COLO668 (cell line): ENCODE results near the gene CNPPD1.

ENCODE experiments used
- DNase-seq: peaks from one replicate; lab custom pipeline; 2025; ENCODE audit not compliant: unreplicated experiment; lab: John Stamatoyannopoulos, UW

Gene CNPPD1

DNA sequence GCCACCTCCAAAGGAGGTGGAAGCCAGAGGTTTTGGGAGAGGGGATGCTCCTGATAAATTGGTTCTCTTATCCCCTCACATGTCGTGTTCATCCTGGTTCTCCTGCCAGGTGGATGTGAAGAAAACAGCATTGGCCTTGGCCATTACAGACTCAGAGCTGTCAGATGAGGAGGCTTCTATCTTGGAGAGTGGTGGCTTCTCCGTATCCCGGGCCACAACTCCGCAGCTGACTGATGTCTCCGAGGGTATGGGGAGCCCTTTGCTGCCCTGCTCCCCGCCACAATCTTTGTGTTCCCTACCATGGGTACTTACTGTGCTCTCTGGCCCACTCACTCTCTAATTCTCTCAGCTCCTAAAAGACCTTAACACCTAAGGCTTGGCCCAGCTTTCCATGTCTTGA, 4.8 kb upstream of the CNPPD1 start:
- DNase-seq, result no peak

DNA sequence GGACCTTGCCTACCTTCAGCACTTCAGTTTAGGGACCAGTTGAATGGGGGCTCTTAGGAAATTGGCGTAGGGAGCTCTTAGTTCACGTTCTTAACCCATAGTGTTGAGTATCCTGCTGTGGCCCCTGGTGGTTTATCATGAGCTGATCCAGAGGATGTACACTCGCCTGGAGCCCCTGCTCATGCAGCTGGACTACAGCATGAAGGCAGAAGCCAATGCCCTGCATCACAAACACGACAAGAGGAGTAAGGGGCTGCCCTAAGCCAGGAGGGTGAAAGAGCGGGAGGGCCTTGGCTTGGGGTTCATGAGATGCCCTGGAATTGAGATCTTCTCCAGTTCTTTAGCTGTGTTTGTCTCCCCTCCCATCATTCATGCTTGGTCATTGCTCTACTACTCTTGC, 4.2 kb upstream of the CNPPD1 start:
- no peak for DNase-seq

DNA sequence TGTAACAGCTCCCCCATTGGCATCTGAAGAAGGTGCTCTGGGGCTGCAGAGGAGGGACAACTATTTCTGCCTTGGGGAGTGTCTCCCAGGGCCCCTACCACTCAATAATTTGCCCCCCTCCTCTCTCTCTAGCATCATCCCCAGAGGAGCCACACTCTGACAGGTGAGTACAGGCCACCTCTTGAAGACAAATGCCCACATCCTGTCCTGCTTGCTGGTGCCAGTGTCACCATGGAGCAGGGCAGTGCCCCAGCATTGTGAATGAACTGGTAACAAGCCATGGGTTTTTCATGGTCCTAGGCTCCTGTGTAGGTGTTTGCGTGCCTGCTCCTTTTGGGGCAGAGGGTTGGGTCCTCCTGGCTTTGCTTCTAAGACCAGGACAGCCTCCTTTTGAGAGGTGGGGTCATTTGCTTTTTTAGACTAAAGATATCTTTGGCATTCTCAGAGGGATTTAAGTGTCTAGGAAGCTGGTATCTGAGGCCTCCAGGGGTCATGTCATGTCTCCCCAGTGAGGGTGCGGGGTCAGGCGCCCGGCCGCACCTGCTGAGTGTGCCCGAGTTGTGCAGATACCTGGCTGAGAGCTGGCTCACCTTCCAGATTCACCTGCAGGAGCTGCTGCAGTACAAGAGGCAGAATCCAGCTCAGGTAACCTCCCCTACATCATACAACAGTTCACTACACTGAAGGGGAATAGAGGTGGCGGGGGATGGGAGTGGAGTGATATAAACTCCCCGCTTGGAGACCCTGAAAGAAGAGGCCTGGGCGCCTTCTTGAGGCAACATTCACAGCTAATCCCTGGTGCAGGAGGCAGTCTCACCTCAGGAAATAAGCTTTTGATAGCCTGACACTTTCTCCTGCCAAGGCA, 3.1 kb upstream of the CNPPD1 start:
- no peak for DNase-seq

DNA sequence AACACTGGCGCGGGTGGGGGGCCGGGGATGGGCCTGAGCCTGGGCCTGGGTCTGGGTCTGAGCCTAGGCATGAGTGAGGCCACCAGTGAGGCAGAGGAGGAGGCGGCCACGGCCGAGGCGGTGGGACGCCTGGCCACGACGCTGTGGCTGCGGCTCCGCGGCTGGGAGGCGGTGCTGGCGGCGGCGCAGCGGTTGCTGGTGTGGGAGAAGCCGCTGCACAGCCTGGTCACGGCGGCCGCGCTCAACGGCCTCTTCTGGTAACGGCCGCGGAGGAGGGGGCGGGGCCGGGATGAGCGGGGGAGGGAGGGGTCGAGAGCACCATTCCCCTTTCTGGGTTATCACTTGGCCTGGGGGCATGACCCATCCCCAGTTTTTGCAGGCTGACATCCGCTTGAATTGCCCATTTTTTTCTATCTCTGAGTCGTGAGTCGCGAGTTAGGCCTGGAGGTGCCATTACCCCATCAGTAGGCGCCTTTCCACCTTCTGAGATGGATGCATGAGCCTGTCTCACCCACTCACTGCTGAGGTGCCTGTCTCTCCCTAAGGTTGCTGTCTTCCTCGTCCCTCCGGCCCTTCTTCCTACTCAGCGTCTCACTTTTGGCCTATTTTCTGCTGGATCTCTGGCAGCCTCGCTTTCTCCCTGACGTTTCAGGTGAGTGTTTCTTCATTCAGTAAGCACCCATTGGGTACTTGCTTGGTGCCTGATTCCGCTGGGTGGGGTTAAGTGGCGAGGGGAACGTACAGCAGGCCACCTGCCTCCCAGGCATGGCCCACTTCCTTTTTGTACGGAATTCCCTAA, 1.9 kb upstream of the CNPPD1 start:
- DNase-seq, result peak; percentile 66

DNA sequence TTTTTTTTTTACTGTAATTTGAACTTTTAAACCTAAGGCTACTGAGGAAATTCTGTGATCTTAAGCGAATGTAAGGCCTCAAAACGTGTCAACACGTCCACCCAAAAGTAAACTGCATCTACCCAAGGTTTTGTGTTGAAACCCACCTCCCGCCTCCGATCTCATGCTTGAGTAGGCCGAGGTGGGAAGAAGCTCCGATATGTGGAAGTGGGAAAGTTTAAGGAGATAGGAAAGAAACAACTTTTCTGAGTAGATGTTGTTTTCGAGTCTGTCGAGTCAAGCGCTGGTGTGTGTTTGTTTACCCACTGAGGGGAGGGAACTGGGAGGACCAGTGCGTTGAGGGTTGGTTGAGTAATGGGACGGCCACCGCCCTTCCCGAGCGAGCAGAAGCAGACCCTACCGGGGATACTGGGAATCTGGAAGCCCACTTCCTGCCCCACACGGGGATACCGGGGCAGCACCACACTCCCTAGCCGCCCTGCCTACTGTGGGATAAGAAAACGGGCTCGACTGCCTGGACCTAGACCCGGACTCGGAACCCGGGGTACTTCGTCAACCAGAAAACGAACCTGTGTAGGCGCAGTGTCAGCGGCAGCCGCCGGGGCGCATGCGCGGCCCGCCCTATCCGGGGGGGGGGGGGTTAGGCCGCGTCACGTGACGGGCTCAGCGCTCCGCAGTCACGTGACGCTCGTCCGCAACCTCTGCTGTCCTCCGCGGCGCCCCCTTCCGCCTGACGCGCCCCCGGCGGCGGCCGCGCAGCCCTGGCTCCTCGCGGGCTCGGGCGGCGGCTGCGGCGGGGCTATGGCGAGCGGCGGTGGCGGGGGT, 1.0 kb upstream of the CNPPD1 start, which contains the start of gene RETREG2:
Gene RETREG2 (plus strand): TSS at position 724 of the 825 bp plus-strand sequence. CDS start 78 bp downstream, at position 802.
- DNase-seq, result peak; percentile 91

DNA sequence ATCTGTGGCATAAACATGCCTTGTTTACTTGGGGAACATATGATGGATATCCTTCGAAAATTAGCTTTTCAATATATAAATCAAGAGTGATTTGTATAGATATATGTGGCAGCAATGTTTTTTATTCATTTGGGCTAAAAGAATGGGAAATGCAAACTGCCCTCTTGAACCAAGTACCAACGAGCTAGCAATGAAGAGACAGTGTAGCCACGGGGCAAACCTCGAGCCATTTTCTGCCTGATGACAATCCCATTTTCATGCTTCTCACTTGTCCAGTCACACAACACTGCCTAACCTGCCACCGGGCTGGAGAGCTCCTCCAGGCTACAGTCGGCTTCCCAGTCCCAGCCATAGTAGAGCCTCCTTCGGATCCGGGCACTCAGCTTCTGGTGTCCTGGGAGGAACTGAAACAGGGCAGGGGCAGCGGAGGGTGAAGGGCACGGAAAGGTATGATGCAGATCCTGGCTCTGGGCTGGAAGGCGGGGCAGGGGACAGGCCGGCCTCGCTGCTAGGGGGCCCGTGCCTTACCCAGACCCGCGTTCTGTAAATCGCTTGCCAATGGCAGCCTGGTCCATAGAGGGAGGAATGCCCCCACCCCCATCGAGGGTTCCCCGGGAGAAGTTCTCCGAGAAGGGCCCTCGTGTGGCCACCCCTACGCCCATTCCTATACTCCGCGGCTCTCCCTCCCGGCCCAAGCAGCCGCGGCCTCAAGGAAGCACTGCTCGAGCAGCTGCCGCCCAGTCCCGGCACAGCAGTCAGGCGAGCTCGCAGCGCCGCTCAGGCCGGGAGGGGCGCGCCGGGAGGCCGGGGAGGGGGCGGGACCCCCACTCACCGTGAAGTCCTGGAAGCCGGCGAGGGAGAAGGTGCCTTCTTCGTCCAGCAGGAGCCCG, 552 bp downstream of the CNPPD1 start:
- peak; percentile 71 for DNase-seq

DNA sequence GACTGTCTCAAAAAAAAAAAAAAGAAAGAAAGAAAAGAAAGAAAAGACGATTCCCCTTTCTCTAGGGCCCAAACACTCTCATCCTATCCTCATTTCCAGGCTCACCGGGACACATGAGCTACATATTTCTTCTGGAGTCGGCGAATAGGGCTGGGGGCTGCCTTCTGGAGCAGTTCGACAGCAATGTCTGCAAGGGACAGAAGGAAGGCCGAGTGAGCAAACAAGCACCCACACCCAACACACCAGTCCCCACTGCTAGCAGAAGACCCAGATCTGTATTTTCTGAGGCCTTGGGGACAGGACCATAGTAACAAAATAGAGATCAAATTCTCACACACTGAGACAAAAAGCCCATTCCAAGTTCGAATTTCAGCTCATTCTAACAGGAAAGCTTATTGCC, 1.2 kb downstream of the CNPPD1 start:
- DNase-seq, result no peak

DNA sequence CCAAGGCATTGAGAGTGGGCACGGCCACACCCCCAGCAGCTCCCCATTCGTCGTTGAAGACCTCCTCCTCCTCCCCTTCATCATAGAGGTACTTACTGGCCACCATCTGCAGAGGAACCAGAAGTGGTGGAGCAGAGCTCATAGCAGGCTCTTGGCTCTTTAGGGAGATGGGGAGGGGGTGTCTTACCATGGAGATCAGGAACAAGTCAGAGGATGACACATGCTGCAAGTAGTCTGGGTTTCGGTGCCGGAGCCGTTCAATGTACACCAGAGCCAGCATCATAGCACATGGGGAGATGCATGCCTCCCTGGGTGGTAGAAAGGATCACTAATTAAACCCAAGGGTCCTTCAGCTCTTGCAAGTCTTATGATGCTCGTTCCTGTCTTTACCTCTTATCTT, 1.9 kb downstream of the CNPPD1 start:
- DNase-seq, result no peak

DNA sequence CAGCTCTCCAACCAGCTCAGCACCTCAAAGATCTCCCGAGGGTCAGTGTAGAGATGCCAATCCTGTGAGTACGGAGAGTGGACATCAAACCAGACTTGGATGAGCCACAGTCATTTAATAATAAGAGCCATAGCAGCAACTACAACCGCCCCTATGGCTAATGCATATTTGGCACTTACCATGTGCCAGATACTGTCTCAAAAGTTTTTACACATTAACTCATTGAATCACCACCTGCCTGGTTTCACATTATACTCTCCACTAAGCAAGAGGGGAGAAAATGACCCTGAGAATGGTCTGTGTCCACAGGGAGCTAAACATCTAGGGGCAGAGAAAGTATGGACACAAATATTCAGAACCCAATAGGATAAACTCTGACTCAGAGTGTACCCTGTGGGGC, 2.6 kb downstream of the CNPPD1 start:
- no peak for DNase-seq

DNA sequence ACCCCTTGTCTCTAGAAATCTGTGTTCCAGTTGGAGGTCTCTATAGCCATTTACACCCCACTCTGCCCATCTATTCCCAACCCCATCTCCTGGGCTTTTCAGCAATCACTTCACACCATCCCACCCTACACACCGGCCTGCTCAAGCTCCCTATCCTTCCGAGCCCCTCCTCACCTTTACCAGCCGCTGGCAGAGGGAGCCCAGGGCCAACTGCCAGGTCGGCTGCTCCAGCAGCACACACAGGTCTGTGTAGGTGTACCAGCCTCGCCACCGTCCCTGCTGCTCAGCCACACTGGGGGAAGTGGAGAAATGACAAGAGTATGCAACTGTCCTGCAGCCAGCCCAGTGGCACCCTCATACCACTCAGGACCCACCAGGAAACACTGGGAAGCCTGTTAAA, 3.5 kb downstream of the CNPPD1 start:
- no peak for DNase-seq

DNA sequence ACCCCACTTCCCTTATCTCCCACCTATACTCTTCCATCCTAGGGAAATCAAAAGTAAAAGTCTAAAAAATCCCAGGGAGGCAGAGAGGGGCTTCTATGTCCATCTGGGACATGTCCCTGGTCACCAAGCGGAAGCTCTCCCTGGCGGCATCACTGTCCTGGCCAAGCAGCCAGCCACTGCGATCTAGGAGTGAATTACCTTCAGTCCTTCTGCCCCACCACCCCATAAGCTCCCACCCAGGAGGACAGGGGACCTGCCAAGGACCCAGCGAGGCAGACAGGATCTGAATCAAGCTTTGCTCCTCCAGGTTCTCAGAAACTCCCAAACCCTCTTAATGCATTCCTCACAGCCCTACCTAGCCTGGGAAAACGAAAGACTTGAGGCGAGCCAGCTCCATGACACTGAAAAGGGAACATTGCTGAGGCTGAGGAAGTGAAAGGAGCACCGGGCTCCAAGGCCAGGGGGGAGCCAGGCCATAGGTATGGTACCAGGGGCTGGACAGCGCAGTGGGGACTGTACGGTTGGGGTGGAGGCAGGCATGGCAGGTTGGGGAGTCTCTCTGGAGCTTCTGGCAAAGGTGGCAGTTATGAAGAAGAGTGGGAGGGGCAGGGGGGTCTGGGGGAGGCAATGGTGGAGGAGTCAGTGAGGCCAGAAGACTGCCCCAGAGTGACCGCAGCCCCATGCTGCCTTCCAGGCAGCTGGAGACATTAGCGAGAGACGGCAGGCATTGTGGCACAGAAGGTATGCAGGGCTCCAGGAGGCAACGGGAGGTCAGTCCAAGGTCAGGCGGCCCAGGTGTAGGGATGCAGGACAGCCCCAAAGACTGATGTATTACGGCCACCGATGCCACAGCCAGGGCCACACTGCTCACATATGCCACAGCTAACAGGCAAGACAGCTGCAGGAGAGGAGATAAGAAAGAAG, 4.2 kb downstream of the CNPPD1 start:
- DNase-seq, result no peak

DNA sequence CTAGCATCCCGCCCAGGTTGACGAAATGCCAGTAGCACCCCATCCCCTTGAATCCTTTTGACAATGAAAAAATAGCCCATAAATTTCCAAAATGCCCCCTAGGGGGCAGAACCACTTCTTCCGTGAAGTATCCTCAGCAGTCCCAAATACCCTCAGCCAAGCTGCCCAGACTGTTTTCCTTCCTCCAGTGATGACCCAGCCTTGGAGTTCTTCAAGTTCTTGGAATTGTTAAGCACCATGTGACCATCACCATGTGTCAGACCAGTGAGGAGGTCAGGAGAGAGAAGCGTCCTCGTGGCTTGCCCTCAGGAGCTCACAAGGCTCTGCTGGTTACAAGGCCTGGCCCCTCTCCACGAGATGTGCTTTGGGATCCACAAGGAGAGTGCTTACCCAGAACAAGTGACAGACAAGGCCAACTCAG, 5.5 kb downstream of the CNPPD1 start:
- DNase-seq, result peak; percentile 33

DNA sequence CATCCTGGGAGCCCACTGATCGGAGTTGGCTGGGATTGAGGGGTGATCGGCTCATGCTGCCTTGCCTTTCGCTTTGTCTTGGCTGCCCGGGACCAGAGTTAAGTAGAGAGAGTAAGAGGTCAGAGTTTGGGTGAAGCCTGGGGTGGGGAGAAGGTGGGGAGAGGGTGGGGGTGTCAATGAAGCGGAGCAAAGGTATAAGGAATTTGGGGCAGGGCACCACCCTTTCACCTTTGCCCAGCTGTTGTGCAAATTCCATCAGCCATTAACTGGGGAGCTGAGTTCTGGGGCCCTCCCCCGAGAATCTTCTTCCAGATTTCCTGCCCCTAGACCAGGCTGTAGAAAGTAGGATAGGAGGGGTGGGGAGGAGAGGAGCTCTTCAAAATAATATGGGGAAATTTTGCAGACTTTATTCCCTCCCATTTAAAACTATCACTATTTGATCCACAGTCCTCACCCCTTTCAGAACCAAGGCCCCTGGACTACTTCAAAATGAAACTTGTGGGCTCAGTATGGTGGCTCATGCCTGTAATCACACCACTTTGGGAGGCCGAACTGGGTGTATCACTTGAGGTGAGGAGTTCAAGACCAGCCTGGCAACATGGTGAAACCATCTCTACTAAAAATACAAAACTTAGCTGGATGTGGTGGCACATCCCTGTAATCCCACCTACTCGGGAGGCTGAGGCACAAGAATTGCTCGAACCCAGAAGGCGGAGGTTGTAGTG, 6.6 kb downstream of the CNPPD1 start, which contains the start of gene SLC23A3:
Gene SLC23A3 (minus strand): TSS at position 100 of the 725 bp plus-strand sequence. CDS start 45 bp downstream, at position 55.
- no peak for DNase-seq

DNA sequence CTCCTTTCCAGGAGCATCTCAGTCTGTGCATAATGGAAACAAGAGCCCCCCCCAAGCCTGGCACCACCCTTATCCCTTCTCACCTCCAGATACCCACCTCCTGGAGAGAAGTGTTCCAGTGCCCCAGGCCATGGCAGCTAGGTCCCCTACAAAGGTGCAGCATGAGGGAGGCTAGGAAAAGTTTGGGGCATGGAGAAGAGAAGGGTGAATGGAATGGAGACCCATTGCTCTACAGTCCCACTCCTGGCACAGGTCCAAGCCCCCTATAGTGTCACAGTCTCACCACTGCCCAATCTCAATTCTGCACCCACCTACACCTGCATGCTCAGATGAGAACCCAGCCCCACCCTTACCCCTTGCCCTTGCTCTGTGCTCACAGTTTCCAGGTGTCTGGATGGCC, 7.8 kb downstream of the CNPPD1 start:
- DNase-seq, result no peak

DNA sequence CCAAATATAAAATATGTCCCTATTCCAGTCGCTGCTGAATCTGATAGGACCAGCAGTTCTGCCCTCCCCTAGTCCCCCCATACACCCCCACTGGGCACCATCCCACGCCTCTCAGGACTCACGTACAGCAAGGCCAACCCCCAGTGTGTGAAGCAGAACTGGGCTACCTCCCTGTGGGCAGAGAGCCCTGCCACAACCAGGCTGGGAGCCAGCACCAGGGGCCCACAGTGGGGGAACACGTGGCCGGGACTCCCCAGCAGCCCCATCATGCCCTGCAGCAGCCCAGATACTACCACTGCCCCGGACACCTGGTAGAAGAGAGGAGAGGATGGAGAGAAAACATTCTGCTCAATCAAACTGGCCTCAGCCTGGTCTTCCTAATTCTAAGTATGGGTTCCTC, 8.2 kb downstream of the CNPPD1 start:
- no peak for DNase-seq

DNA sequence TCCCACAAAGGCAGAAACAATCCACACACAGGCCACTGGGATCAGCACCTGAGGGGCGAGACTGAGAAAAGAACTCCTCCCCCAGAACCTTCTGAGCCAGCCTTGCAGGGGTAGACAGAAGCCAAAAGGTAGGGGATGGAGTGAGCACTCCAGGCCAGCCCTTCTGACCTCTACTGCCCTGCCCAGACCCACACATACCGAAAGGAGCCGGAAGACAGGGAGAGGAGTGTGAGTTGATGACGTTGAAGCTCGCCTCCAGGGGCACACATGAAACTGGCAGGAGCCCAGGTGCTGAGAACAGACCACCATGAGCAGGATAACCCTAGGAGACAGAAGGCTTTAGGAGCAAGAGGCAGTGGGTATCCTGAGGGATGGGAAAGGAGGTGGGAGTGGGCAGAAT, 8.7 kb downstream of the CNPPD1 start:
- no peak for DNase-seq

DNA sequence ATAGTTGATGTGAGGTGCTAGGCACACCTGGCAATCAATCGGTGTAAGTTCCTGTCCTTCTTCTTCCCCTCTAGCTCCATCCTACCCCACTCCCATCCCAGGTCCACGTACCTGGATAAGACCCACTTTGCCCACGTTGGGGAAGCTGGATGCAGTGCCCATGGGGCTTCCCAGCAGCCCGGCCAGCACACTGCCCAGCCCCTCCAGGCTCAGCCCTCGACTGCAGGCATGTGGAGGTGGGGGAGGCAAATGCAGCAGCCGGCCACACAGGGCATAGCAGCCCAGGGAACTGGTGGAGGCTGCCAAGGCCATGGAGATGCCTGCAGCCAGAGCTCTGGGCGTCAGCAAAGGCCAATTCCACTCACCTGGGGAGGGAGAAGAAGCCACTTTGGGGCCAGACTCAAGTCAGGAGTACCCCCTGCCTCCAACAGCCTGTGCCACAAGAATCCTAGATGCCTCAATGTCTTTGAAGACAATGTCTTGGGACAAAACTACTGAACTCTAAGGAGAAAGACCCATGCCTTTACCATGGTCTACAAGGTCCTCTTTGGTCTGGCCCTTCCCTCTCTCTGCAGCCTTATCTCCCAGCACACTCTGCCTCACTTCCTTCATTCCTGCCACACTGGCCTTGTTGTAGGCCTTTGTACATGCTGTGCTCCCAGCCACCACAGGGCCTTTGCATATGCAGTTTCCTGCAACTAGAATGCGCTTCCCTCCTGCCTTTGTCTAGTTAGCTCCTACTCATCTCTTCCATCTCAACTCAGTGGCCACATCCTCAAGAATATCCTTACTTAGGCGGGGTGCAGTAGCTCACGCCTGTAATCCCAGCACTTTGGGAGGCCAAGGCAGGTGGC, 11.4 kb downstream of the CNPPD1 start:
- no peak for DNase-seq
